GM10248 (cell line): Measurements from ENCODE around the gene ZCCHC24.
"Not testable (repeated sequence)": the region's sequence is repeated elsewhere in the genome, so short reads cannot be mapped to it uniquely, and the experiment has no call there.

Experiments used
- CTCF ChIA-PET: fragments of 300-600 bp; sonication (Branson Sonifier 250); formaldehyde crosslinking; extraction: SDS; loops from one replicate; lab custom pipeline; 2021; ENCODE audit warnings: antibody characterized with exemption; lab: Yijun Ruan, JAX
- POLR2A ChIA-PET: fragments of 350-650 bp; sonication (Branson Sonifier 250); formaldehyde crosslinking; extraction: SDS; loops from one replicate; lab custom pipeline; 2020; ENCODE audit warnings: antibody characterized with exemption; lab: Yijun Ruan, JAX
- DNase-seq: peaks from one replicate; pipeline ENCODE4 v3.0.0; 2012; ENCODE audit errors: extremely low spot score
- TF ChIP-seq, protein P1 (sequence below): IDR thresholded peaks from 2 replicates; pipeline ENCODE4 v1.5.1; 2012; ENCODE audit warnings: mild to moderate bottlenecking, low read depth; ENCODE audit errors: extremely low read depth, missing control alignments, control extremely low read depth

Gene ZCCHC24

GRCh38 chr10:79344502-79345195 is 100.8 kb downstream of the ZCCHC24 start:
- no peak for DNase-seq
- POLR2A ChIA-PET = interaction anchor here (1.1 kb wide), 1 partner anchor 13 kb away, joined by 3 read pairs; no protein-coding TSS in a partner anchor
- CTCF ChIA-PET = interaction anchor here (0.8 to 7.5 kb wide), 8 partner anchors 11 to 35 kb away, joined by 3 to 90 read pairs (median 6); no protein-coding TSS in a partner anchor
- TF ChIP-seq, protein P1, sequence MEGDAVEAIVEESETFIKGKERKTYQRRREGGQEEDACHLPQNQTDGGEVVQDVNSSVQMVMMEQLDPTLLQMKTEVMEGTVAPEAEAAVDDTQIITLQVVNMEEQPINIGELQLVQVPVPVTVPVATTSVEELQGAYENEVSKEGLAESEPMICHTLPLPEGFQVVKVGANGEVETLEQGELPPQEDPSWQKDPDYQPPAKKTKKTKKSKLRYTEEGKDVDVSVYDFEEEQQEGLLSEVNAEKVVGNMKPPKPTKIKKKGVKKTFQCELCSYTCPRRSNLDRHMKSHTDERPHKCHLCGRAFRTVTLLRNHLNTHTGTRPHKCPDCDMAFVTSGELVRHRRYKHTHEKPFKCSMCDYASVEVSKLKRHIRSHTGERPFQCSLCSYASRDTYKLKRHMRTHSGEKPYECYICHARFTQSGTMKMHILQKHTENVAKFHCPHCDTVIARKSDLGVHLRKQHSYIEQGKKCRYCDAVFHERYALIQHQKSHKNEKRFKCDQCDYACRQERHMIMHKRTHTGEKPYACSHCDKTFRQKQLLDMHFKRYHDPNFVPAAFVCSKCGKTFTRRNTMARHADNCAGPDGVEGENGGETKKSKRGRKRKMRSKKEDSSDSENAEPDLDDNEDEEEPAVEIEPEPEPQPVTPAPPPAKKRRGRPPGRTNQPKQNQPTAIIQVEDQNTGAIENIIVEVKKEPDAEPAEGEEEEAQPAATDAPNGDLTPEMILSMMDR = no peak

DNA sequence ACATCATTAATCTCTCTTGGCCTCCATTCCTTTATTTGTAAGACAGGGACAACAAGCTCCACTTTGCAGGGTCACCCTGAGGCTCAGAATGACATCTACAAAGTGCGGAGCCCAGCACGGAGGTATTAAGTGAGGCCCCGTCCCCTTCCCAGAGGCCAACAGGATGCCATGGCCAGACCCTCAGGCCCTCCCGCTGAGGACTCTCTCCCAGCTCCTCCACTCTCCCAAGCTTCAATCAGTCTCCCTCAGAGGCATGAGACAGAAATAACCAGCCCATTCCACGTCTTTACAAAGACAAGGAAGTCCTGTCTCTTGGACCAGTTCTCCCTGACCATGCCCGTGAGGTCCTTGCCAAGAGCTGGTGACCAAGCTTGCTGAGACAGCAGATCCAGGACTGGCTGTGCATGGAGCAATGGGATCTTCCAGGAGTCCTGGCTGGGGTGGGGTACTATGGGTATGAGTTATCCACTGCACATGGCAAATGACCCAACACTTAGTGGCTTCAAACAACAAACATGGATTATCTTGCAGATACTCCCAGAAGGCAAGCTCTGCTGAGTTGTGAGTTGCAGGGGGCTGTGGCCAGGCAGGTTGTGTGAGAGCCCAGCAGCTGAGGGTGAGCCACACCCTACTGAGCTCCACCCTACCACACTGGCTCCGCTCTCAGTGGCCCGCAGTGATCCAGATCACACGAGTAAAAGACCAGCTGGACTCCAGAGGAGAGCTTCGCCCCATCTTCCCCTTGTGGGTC is 102.4 kb downstream of the ZCCHC24 start:
- ChIA-PET CTCF (interaction anchor here (7.5 kb wide), 1 partner anchor 10 kb away, joined by 90 read pairs; no protein-coding TSS in a partner anchor), POLR2A (no interaction called here)
- DNase-seq = no peak
- TF ChIP-seq, protein P1 = no peak

DNA sequence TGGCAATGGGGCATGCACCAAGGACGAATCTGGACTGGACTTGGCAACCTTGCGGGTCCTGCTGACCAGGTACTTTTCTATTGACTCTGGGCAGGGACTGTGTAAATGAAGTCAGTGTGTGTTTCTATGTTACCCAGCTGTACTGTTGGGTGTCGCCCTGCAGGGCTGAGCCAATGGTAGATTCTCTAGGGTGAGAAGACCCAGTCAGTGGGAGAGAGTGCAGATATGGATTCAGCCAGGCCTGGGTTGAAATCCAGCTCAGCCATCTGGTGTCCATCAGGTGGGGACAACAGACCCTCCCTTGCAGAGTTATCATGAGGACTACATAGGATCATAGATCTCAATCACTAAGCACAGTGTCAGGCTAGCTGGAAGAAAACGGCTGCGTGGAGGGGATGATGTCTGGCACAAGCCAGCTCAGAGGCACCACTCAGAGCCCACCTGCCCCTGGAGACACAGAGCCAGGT is 103.1 kb downstream of the ZCCHC24 start:
- CTCF ChIA-PET = interaction anchor here (7.5 kb wide), 1 partner anchor 10 kb away, joined by 90 read pairs; no protein-coding TSS in a partner anchor
- TF ChIP-seq, protein P1 = no peak
- POLR2A ChIA-PET = interaction anchor here (0.5 kb wide), 1 partner anchor 57 kb away, joined by 3 read pairs; no protein-coding TSS in a partner anchor
- no peak for DNase-seq

GRCh38 chr10:79340646-79341244 is 104.7 kb downstream of the ZCCHC24 start:
- no peak for DNase-seq
- POLR2A ChIA-PET = no interaction called here
- CTCF ChIA-PET = interaction anchor here (0.7 to 7.5 kb wide), 3 partner anchors 8 to 34 kb away, joined by 3 to 90 read pairs (median 3); no protein-coding TSS in a partner anchor
- TF ChIP-seq, protein P1 = no peak

DNA sequence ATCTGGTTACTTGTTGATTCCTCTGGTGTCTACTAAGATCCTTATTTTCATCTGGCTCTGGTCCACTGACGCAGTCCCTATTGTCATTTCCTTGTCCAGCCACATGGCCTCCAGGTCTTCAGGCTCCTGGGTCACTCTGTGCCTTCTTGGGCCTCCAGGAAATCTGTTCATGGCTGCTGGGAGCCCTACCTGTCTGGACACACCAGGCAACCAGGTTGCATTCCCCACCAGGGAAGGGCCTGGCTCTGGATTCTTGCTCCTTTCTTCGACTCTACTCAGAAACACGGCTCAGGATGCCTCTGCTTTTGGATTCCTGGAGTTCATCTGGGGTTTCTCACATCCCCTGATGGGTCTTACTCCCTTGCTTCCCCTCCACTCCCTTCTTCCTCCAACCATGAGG is 106.2 kb downstream of the ZCCHC24 start:
- ChIA-PET POLR2A (no interaction called here), CTCF (no interaction called here)
- DNase-seq = no peak
- TF ChIP-seq, protein P1 = no peak

- POLR2A ChIA-PET, DNase-seq: not testable (repeated sequence)
- CTCF ChIA-PET = interaction anchor here (0.9 to 10.3 kb wide), 3 partner anchors 6 to 14 kb away, joined by 3 to 90 read pairs (median 9); partner anchors contain the start of gene PPIF
Observed at GRCh38 chr10:79337783-79338469, 107.5 kb downstream of the ZCCHC24 start.
